B cell (primary cell): ENCODE measurements around the gene ANKLE2. TPM values are rescaled to one million over a fixed set of nuclear protein-coding genes. Genes with fewer than 3 reads are reported as not detected.
"Not testable (repeated sequence)": the region's sequence is repeated elsewhere in the genome, so short reads cannot be mapped to it uniquely, and the experiment has no call there.

ENCODE experiments used
- ATAC-seq: fragments of 200-7000 bp; cut with Tn5 transposase; one replicate; pipeline ENCODE4 v1.10.0; 2021; ENCODE audit warnings: low read depth, mild to moderate bottlenecking, moderate number of reproducible peaks, moderate library complexity
- CTCF ChIA-PET: fragments of 350-600 bp; sonication (Branson Sonifier 250); formaldehyde crosslinking; loops from one replicate; lab custom pipeline; 2021; ENCODE audit warnings: antibody characterized with exemption, inconsistent platforms; lab: Charles Lee
- POLR2A ChIA-PET: fragments of 350-600 bp; sonication (Branson Sonifier 250); formaldehyde crosslinking; loops from one replicate; lab custom pipeline; 2021; ENCODE audit warnings: antibody characterized with exemption; lab: Charles Lee
- DNase-seq: peaks from one replicate; pipeline ENCODE4 v3.0.0; 2013
- H2AFZ ChIP-seq: 2 replicates; pipeline ENCODE4 v1.6.1; 2012; ENCODE audit warnings: mild to moderate bottlenecking, low read depth, low read length; ENCODE audit not compliant: insufficient read depth, poor library complexity, severe bottlenecking
- H3K27ac ChIP-seq, 2 donors: 1 replicate in 1 of 2; 2 replicates in 1 of 2; pipeline ENCODE4 v1.5.1; 2012 to 2013; ENCODE audit warnings: low read length in 2 of 2, mild to moderate bottlenecking in 2 of 2, moderate library complexity in 1 of 2
- H3K27me3 ChIP-seq, 4 experiments: fragments of 200-600 bp in 1 of 4; sonication (generic) in 1 of 4; replicated peaks in 1 of 4; 1 replicate in 2 of 4; 2 replicates in 2 of 4; pipeline versions ENCODE4 v1.6.1 to v1.7.0; 2013 to 2016; ENCODE audit warnings: low read length in 3 of 4, mild to moderate bottlenecking in 2 of 4, mixed read lengths in 1 of 4, moderate library complexity in 1 of 4; ENCODE audit not compliant: insufficient read depth in 4 of 4, control insufficient read depth in 3 of 4; ENCODE audit errors: control extremely low read depth in 1 of 4
- H3K36me3 ChIP-seq, 2 experiments: replicated peaks in 1 of 2; 1 replicate in 1 of 2; 2 replicates in 1 of 2; pipeline versions ENCODE4 v1.6.1 to v1.7.1; 2013; ENCODE audit warnings: low read length in 1 of 2; ENCODE audit not compliant: insufficient read depth in 2 of 2, control insufficient read depth in 1 of 2; ENCODE audit errors: control extremely low read depth in 1 of 2, extremely low read depth in 1 of 2
- H3K4me1 ChIP-seq, 2 donors: fragments of 200-600 bp in 1 of 2; sonication (generic) in 1 of 2; 1 replicate in 1 of 2; 2 replicates in 1 of 2; pipeline versions ENCODE4 v1.5.1 to v1.6.1; 2013 to 2017; ENCODE audit warnings: low read length in 2 of 2; ENCODE audit not compliant: control insufficient read depth in 2 of 2, insufficient read depth in 2 of 2
- H3K4me2 ChIP-seq: replicated peaks from 2 replicates; pipeline ENCODE3; 2012; ENCODE audit warnings: mild to moderate bottlenecking, low read depth, low read length; ENCODE audit not compliant: poor library complexity, severe bottlenecking
- H3K4me3 ChIP-seq, 5 experiments: fragments of 200-600 bp in 1 of 5; sonication (generic) in 1 of 5; 1 replicate in 3 of 5; 2 replicates in 2 of 5; pipeline versions ENCODE4 v1.5.1 to v1.7.0; 2011 to 2016; ENCODE audit warnings: low read length in 4 of 5, mild to moderate bottlenecking in 4 of 5, low read depth in 2 of 5, control low read depth in 1 of 5, moderate library complexity in 1 of 5; ENCODE audit not compliant: insufficient read depth in 1 of 5; ENCODE audit errors: control extremely low read depth in 1 of 5, extremely low read depth in 1 of 5
- H3K79me2 ChIP-seq: fragments of 200-600 bp; sonication (generic); one replicate; pipeline ENCODE4 v1.6.0; 2016; ENCODE audit warnings: low read length; ENCODE audit not compliant: control insufficient read depth, insufficient read depth
- H3K9ac ChIP-seq: fragments of 200-600 bp; sonication (generic); 2 replicates; pipeline ENCODE4 v1.6.1; 2017; ENCODE audit warnings: mild to moderate bottlenecking, low read length, moderate library complexity
- H3K9me3 ChIP-seq, 3 donors: one replicate each; pipeline versions ENCODE4 v1.6.1 to v1.7.1; 2013; ENCODE audit warnings: low read length in 2 of 3; ENCODE audit not compliant: control insufficient read depth in 2 of 3, insufficient read depth in 1 of 3; ENCODE audit errors: control extremely low read depth in 1 of 3
- H4K20me1 ChIP-seq: 2 replicates; pipeline ENCODE4 v1.6.0; 2012; ENCODE audit warnings: mild to moderate bottlenecking, low read length; ENCODE audit not compliant: insufficient read depth, control insufficient read depth, poor library complexity, severe bottlenecking
- H3K27ac Mint-ChIP-seq: one replicate; pipeline ENCODE4 v1.8.0; 2021; ENCODE audit warnings: mixed read lengths
- H3K27me3 Mint-ChIP-seq: one replicate; pipeline ENCODE4 v1.8.0; 2021; ENCODE audit warnings: mixed read lengths
- H3K4me1 Mint-ChIP-seq: one replicate; pipeline ENCODE4 v1.8.0; 2021; ENCODE audit warnings: mixed read lengths
- H3K4me3 Mint-ChIP-seq: one replicate; pipeline ENCODE4 v1.8.0; 2021; ENCODE audit warnings: mixed read lengths
- H3K9me3 Mint-ChIP-seq: one replicate; pipeline ENCODE4 v1.8.0; 2022; ENCODE audit warnings: mixed read lengths; ENCODE audit not compliant: insufficient read depth
- EZH2 ChIP-seq: IDR thresholded peaks from 2 replicates; pipeline ENCODE4 v1.6.1; 2012; ENCODE audit warnings: borderline replicate concordance, low read depth, mild to moderate bottlenecking, moderate library complexity, low read length; ENCODE audit not compliant: insufficient read depth, poor library complexity, severe bottlenecking
- WGBS: methylation state at CpG from one replicate; pipeline ENCODE4 v1.1.5; 2013; ENCODE audit warnings: missing lambda C conversion rate; ENCODE audit not compliant: insufficient coverage; 5-methylcytosine and 5-hydroxymethylcytosine counted together
- intact Hi-C: fragments of 100-400 bp; cut with micrococcal nuclease; formaldehyde crosslinking; loops from one replicate; pipeline ENCODE4 v1.10.0; 2022
- polyA plus RNA-seq: library from polyadenylated mRNA; depleted of rRNA; stranded (reverse); fragments of >200 nt; gene quantifications from 2 replicates; pipeline ENCODE4 v1.2.3, GENCODE V29; 2012
- total RNA-seq, 2 donors: library from RNA; stranded (reverse); fragments of 120-200 nt in 1 of 2; gene quantifications; 1 replicate in 1 of 2; 2 replicates in 1 of 2; pipeline versions ENCODE4 v1.2.3 to v1.2.4, GENCODE V29; 2013 to 2022
- TF ChIP-seq, protein P1 (sequence below): fragments of 200-600 bp; IDR thresholded peaks from one replicate; pipeline ENCODE4 v1.8.0; 2022; ENCODE audit warnings: antibody characterized with exemption, mild to moderate bottlenecking

Gene ANKLE2
- total and polyA plus RNA-seq, 2 donors (not counting 1 experiment from before 2014, with no cell fraction given) = 105 to 148 TPM

DNA sequence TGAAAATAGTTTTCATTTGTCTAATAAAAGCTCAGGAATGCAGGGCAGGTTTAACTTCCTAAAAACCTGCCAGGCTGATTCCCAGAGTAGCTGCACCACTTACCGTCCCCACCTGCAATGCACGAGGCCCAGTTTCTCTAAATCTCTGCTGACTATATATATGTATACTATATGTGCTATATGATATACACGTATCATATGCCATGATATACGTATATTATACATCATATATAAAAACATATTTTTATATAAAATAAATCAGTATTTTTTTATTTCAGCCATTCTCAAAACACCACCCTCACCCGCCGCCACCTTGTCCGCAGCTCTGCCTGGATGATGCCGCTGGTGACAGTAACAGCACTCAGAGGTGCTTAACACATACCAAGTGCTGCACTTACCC, 2.3 kb downstream of the ANKLE2 start:
- Histone ChIP-seq H3K4me3 (no peak overlapping the region), H3K27ac (no peak overlapping the region), H3K36me3 (peaks cover 3 to 19% of the 10 kb centered on the region in 2 experiments), H3K9me3 (no peaks in the 10 kb centered on the region), H3K79me2 (peaks cover 83% of the 10 kb centered on the region), H3K4me2 (no peak overlapping the region), H3K9ac (no peak overlapping the region), H3K4me1 (peaks cover 15 to 24% of the 10 kb centered on the region in 2 donors), H4K20me1 (peaks cover 58% of the 10 kb centered on the region), H3K27me3 (no peaks in the 10 kb centered on the region), H2AFZ (no peak overlapping the region)
- no peak overlapping the region for H3K27ac Mint-ChIP-seq
- H3K4me1 Mint-ChIP-seq = peaks cover 33% of the 10 kb centered on the region
- H3K9me3 Mint-ChIP-seq = no peaks in the 10 kb centered on the region
- DNase-seq = no peak
- 96% methylated on average over 4 of the region's 8 CpGs for WGBS
- intact Hi-C loops = no loop called here
- no peak overlapping the region for H3K4me3 Mint-ChIP-seq
- no peak for ATAC-seq
- ChIA-PET CTCF (no interaction called here), POLR2A (interaction anchor here (0.7 kb wide), 1 partner anchor 198 kb away, joined by 3 read pairs; no protein-coding TSS in a partner anchor)
- H3K27me3 Mint-ChIP-seq = no peaks in the 10 kb centered on the region
- TF ChIP-seq, protein P1, sequence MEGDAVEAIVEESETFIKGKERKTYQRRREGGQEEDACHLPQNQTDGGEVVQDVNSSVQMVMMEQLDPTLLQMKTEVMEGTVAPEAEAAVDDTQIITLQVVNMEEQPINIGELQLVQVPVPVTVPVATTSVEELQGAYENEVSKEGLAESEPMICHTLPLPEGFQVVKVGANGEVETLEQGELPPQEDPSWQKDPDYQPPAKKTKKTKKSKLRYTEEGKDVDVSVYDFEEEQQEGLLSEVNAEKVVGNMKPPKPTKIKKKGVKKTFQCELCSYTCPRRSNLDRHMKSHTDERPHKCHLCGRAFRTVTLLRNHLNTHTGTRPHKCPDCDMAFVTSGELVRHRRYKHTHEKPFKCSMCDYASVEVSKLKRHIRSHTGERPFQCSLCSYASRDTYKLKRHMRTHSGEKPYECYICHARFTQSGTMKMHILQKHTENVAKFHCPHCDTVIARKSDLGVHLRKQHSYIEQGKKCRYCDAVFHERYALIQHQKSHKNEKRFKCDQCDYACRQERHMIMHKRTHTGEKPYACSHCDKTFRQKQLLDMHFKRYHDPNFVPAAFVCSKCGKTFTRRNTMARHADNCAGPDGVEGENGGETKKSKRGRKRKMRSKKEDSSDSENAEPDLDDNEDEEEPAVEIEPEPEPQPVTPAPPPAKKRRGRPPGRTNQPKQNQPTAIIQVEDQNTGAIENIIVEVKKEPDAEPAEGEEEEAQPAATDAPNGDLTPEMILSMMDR = no peak
- no peak for TF ChIP-seq EZH2

GRCh38 chr12:132758825-132759224, 2.8 kb downstream of the ANKLE2 start:
- H3K4me1 Mint-ChIP-seq = peaks cover 31% of the 10 kb centered on the region
- H3K27me3 ChIP-seq, CTCF ChIA-PET, H3K9me3 Mint-ChIP-seq, H3K4me3 ChIP-seq, H3K9ac ChIP-seq, H3K4me3 Mint-ChIP-seq, H3K27ac Mint-ChIP-seq, DNase-seq, ATAC-seq, H3K9me3 ChIP-seq, H3K27me3 Mint-ChIP-seq, H2AFZ ChIP-seq, H3K27ac ChIP-seq, intact Hi-C loops, H3K4me2 ChIP-seq, POLR2A ChIA-PET: not testable (repeated sequence)
- Histone ChIP-seq H4K20me1 (peaks cover 60% of the 10 kb centered on the region), H3K36me3 (peaks cover 3 to 22% of the 10 kb centered on the region in 2 experiments), H3K4me1 (peaks cover 15 to 24% of the 10 kb centered on the region in 2 donors), H3K79me2 (peaks cover 82% of the 10 kb centered on the region)
- 95% methylated on average over 20 of the region's 28 CpGs for WGBS
